SKM-1 (cell line): ENCODE measurements around the gene MYDGF.

Source experiments
- DNase-seq: peaks from one replicate; lab custom pipeline; 2025; ENCODE audit not compliant: unreplicated experiment; lab: John Stamatoyannopoulos, UW

The MYDGF gene

DNA sequence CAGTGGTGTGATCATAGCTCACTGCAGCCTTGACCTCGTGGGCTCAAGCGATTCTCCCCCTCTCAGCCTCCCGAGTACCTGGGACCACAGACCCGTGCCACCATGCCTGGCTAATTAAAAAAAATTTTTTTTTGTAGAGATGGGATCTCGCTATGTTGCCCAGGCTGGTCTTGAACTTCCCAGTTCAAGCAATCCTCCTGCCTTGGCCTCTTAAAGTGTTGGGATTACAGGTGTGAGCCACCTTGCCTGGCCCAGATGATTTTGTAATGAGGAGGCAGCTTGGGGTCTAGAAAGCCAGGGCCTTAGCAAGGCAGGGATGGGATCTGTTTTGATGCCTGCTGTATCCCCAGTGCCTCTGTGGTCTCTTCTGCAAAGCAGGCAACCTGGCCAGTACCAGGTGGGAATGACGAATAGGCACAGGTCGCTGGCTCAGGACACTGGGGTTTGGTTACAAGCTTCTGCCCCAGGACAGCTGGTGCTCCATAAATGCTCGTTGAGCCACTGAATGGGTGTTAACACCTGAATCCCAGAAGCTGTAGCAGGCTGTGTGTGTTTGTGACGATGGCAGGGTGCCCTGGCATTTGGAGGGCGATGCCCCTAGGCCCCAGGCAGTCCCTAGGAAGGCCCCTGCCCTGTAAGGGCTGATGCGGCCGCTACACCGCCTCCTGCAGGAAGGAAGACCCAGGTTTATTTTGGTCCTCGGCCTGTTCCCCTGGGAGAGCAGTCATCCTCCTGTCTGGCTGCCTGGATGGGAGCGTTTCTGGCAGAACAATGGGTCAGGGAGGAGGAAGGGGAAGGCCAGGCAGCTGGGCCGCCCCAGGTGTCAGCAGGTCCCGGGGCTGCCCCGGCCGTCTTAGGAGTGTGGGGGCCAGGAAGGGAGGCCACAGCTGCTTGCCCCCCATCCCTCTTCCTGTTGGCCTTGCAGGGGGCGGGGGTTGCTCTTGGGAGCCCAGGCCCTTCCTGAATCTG lies 22.2 kb downstream of the MYDGF start:
- DNase-seq = no peak

DNA sequence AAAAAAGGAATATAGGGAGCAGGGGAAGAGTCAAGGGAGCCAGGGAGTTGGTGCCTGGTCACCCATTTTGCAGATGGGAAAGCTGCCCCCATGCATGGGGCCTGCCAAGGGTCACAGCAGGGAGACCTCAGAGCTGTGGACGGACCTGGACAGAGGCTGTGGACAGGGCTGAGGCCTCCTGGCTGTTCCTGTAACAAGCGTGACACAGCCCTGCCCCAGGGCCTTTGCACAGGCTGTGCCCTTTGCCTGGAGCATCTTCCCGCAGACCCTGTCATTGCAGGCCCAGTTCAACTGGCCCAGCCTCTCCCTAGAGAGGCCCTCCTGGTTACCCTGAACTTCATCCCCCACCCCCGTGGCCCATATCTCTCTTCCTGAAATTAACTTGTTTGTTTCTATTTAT lies 24.4 kb downstream of the MYDGF start:
- DNase-seq = no peak

DNA sequence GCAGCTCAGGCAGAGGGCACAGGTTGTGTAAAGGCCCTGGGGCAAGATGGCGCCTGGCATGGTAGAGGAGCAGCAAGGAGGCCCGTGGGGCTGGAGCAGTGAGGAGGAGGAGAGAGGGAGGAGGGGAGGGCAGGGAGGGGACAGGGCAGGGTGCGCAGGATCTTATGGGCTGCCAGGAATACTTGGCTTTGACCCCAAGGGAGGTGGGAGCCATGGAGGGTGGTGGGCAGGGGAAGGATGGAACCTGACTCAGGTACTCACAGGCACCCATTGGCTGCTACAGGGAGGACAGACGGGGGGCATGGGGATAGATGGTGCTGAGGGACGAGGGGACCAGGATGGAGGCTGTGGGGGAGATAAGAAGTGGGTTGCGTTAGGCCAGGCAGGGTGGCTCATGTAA lies 27.5 kb downstream of the MYDGF start:
- no peak for DNase-seq

DNA sequence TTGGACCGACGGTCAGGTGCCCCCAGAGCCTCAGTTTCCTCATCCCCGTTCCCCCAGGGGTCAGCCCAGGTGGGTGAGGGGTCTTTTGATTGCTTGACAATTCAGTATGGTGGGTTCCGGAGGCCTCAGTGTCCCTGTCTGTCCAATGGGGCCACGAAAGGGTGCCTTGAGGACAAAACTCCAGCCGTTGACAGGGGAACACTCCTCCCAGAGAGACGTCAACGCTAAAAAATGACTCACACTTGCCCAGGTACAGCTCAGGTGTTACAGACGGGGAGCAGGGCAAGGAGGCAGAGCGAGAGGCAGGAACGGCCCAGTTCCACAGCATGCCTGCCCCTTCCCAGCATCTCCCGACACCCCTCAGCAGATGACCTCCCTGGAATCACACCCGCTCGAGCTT lies 29.0 kb downstream of the MYDGF start:
- DNase-seq = no peak

DNA sequence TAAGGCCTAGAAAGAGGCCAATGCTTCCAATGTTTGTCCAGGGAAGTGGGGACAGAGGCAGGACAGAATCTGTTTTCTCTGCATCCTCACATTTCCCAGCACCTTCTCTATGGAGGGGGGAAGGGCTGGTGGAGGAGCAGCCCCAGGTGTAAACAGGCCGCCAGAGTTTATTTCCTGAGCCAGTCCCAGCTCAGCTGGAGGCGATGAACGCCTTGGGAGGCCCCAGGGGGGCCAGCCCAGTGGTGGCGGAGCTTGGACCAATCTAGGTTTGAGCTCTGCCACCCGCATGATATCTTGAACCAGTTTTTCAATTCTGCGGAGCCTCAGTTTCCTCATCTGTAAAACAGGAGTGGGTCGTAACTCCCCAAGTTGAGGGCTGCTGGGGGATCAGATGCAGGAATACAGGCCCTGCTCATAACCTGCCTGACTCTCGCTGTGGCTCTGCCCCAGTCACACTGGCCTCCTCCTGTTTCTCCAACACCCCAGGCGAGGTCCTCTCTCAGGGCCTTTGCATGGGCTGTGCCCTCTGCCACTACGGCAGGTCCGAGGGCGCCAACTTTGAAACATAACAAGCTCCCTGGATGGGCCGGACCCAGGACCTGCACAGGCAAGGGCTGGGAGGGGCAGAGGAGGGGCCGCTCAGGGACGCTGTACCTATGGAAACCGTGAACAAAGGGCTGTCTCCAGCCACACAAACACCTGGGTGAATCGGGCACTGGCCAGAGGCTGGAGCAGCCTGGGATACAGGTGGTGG lies 29.7 kb downstream of the MYDGF start:
- DNase-seq = no peak

DNA sequence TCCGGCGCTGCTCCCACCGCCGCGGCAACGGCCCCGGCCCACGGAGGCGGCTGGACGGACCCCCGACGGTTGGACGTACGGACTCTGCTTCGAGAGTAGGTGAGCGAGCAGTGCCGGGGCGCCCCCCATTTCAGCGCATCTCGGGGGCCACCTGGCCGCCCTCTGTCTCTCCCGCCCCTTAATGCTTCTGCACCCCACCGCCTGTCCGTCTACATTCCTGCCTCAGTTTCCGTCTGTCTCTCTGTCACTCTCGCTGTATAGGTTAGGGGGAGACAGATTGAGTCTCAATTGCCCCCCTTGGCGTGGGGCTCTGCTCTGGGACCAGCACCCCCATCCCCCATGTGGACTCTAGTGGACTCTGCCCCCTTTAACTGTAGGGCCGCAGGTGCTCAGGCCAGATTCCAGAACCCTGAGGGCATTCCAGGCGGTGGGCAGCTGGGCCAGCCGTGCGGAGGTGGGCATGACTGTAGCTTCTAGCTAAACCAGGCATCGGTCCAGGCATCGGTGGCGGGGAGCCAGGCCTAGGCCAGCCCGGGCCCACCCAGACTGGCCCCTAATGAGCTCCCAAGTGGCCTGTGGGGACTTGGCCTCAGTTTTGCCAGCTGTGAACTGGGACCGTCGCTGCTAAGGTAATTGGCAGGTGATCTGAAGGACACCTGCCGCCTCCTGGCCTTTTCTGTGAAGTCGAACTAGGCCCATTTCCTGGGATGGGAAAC lies 30.5 kb downstream of the MYDGF start:
- no peak for DNase-seq

DNA sequence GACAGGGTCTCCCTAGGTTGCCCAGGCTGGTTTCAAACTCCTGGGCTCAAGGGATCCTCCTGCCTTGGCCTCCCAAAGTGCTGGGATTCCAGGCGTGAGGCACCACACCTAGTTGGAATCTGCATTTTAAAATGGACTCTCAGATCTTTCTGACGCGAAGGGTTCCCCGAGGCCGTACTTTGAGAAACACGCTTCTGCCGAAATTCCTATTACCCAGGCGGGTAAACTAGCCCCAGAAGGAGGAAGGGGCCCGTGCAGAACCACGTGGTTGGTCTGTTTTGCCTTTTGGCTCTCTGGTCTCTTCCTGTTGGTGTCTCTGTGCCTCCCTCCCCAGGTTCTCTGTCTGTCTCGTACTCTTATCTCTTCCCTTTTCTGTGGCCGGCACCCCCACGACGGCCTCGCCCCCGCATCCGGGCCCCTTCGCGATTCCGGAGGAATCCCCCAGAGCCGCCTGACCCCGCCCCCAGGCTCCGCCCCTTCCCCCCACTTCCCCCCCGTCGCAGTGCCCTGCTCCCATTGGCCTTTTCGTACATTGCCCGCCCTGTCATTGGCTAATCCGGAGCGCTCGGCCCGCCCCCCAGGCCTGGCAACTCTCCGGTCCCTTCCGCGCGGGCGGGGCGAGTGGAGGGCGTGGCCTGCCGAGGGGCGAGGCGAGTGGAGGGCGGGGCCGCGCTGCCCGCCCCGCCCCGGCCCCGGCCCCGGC lies 31.2 kb downstream of the MYDGF start, which contains the start of gene TNFAIP8L1:
TSS of gene TNFAIP8L1 (plus strand) at position 689 of the 703 bp plus-strand sequence. CDS start 12,354 bp downstream, outside the sequence.
- peak; percentile 98 for DNase-seq

DNA sequence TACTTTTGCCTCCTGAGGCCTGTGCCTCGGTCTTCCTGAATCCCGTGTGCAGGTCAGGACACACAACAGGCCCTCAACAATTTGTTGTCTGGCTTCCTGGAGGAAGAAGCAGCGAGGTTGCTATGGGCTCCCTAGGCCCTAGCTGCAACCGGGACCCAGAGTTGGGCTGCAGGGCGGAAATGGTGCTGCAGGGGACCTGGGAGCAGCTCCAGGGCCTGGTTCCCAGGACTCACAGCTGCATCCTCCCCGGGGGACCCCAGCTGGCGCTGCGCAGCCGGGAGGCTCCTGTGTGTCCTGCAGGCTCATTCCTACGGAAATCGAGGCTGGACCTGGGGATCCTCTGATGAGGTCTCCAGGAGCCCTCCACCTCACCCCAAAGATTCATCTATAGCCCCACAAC lies 31.8 kb downstream of the MYDGF start:
- no peak for DNase-seq

DNA sequence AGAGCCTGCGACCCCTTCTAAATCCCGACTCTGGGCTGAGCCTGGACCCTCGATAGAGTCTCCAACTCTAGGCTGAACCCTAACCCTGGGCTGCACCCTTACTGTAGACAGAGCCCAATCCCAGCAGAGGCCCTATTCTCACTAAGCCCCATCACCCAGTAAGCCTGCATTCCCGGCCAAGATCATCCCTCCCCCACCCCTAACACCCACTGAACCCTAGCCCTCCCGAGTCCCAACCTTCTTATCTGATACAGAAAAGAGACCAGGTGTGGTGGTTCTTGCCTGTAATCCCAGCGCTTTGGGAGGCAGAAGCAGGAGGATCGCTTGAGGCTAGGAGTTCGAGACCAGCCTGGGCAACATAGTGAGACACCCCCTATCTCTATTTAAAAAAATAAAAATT lies 33.4 kb downstream of the MYDGF start:
- no peak for DNase-seq

DNA sequence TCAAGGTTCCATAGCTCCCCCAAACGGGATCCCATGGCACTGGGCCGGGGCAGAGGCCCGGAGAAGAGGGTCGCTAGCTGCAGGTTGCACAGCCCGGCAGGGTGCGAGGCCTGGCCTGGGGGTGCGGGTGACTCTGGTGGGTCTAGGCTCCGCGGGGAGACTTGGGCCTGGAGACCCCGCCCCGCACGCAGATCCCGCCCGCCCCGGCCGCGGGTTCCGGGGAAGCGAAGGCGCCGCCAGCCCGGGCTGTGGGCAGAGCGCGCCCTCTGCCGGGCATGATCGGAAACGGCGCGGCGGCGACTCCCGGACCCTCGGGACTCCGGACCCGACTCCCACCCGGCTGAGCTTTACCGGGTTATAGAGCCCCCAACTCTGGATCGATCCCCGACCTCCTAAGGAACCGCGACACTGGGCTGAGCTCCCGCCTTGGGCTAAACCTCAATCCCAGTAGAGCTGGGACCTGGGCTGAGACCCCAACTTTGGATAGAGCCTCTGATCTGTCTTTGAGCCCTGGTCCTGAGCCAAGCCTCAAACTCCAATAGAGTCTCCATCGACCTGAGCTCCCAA lies 33.9 kb downstream of the MYDGF start:
- peak; percentile 53 for DNase-seq

DNA sequence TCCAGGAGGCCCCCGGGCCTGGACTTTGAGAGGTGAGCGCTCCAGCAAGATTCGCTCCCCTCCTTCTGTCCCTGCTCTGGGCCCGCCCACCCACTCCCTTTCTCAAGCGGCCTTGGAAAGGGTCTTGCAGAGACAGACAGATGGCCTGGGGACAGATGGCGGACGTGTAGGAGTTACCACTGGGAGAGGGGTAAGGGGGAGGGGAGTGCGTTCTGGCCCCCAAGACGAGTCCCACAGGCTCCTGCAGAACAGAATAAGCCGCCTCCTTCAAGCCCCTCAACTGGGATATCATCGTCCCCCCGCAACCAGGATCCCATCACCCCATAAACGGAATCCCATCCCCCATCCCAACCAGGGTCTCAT lies 34.4 kb downstream of the MYDGF start:
- DNase-seq = no peak

DNA sequence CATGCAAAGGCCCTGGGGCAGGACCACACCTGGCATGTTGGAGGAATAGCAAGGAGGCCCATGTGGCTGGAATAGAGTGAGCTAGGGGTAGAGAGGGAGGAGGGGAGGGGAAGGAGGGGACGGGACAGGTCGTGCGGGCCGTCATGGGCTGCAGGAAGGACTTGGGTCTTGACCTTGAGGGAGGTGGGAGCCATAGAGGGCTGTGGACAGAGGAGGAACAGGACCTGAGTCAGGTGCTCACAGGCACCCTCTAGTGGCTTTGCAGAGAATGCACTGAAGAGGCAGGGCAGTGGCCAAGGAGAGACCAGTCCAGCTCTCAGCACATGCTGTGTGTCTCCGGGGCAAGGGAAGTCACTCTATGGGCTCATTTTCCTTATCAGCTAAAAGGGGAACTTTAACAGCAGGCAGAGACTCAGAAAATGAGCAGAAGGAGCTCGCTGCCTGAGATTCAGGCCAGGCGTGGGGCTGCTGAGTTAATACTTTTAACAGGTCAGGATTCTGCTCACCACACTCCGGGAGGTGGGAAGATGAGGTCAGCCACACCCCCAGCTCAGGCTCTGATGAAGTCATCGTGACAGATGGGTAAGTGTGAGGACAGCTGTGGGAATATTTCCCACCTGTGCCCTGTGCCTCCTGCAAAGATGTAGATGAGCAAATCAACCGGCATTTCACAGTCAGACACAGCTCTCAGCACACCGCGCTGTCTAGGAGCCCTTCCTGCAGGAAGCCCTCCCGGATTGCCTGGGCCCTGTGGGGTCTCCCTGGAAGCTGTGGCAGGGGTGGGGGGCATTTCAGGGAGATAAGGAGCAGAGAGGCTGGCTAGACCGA lies 36.8 kb downstream of the MYDGF start:
- peak; percentile 94 for DNase-seq

DNA sequence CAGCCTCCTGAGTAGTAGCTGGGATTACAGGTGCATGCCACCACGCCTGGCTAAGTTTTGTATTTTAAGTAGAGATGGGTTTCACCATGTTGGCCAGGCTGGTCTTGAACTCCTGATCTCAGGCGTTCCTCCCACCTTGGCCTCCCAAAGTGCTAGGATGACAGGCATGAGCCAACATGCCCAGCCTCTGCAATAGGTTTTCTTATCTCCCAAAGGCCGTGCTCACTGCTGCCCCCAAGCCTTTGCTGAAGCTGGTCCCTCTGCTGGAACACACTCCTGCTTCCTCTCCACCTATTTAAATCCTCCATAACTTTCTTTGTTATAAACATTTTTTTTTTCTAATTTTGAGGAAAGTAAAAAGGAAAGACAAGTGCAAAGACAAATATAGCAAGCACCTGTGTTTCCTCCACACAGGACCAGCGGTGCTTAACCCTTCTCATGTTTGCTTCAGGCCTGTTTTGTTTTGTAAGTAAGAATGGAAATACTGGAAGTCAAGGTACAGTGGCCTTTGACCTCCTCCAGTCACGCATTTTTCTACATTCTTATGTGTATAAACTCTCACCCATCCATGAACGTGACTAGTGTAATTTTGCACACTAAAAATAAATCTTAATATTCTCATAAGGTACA lies 45.3 kb downstream of the MYDGF start:
- no peak for DNase-seq

DNA sequence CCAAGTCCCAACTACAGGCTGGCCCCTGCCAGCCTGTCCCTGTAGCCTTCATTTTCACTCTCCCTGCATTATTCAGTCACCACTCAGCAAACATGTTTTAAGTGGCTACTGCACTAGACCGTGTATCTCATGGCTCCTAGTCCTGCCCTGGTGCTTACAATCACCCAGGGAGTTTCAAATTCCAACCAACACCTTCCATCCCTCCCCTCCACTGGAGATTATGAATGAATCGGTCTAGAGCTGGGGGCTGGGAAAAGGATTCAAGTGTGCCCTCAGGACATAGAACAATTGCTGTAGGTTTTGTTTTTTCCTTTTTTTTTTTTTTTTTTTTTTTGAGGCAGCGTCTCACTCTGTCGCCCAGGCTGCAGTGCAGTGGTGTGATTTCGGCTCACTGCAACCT lies 45.8 kb downstream of the MYDGF start:
- no peak for DNase-seq

DNA sequence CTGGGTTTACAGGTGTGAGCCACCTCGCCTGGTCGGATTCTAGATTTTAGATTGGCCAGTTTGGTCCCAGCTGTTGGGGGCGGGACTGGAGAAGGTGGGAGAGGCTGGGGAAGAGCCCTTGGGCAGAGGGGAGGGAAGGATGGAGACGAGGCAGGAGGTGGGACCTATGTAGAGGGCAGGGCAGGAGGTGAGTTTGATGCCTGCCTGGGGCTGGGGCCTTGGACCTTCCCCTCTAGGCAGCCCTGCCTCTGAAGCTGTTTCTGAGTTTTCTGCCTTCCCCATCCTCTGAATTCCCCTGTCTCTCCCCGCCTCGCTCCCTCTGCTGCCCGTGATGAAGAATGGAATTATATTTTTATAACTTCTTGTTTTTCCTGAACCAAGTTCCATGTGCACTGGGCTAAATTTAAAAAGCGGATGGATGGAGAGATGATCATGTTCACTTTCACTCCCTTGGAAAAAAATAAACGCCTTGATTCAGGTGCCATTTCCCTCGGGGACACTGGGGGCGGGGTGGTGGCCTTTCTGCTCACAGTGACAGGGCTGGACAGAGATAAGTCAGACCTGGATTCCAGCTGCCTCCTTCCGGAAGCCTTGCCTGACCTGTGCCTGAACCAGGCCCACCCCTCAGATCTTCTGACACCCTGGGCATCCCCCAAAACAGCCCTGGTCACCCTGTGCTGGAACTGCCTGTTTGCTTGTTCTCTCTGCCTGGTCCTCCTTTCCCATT lies 47.3 kb downstream of the MYDGF start:
- no peak for DNase-seq

DNA sequence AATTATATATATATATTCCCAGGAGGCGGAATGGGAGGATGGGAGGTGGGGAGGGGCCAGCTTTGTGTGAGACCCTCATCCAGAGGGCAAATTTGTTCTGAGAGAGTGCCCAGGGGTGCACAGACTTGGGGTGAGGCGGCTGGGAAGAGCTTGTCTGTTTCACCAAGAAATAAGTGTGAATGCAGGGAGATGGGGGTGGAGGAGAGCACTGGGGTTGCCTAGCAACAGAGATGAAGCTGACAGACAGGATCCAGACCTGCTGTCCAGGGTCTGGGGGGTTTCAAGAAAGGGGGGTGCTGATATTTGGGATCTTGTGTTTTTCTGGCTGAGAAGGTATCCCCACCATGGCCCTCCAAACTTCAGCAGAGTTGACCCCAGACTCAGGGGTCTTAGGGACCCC lies 49.5 kb downstream of the MYDGF start:
- no peak for DNase-seq

DNA sequence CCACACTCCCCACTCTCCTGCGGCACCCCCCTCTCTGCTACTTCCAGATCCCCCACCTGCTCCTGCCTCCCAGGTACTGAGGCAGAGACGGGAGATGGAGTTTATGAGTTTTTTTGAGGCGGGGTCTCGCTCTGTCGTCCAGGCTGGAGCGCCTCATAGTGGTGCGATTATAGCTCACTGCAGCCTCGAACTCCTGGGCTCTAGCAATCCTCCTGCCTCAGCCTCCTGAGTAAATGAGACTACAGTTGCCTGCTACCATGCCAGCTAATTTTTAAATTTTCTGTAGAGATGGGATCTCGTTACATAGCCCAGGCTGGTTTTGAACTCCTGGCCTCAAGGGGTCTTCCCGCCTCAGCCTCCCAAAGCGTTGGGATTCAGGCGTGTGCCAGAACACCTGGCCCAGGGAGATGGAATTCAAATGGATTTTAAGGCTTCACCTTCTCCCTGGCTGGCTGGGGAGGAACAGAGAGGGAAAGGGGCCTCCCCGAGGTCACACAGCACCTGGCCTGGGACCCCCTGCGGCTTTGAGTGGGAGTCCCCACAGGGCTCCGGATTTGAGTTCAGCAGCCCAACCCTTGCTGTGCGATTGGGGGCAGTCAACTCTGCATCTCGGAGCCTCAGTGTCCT lies 50.4 kb downstream of the MYDGF start:
- no peak for DNase-seq

DNA sequence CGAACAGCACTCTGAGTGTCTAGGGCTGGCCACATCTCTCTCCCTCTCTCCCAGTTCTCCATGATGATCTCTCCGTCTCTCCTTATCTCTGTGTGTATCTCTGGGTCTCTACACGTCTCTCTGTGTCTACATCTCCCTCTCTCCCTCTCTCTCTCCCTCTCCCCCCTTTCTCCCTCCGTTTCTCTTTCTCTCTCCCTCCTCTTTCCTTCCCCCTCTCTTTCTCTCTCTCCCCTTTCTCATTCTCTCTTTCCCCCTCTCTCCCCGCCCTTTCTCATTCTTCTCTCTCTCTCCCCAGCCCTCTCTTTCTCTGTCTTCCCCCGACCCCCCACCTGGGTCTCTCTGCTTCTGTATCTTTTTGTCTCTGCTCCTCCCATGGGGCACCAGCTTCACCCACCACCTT lies 52.1 kb downstream of the MYDGF start:
- no peak for DNase-seq
